ENCODE data around the gene FAM163A.

Gene FAM163A

DNA sequence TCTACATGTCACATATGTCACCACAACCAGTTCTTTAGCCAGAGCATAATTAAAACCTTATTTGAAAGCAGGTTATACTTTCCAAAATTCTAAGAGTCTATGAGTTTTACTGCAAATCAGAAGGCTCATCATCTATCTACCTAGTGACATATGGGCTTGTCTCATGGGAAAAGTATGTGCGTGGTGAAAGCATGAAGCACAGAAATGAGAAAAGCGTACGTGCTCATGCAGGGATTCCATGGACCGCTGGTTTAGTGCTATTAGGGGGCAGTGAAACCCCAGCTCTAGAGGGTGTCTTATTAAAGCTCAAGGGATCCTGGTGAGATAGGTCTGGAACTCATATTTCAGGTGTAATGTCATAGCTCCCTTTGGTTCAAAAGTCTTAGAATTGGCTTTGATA lies 50.2 kb downstream of the FAM163A start:
- TF ChIP-seq, protein P1, sequence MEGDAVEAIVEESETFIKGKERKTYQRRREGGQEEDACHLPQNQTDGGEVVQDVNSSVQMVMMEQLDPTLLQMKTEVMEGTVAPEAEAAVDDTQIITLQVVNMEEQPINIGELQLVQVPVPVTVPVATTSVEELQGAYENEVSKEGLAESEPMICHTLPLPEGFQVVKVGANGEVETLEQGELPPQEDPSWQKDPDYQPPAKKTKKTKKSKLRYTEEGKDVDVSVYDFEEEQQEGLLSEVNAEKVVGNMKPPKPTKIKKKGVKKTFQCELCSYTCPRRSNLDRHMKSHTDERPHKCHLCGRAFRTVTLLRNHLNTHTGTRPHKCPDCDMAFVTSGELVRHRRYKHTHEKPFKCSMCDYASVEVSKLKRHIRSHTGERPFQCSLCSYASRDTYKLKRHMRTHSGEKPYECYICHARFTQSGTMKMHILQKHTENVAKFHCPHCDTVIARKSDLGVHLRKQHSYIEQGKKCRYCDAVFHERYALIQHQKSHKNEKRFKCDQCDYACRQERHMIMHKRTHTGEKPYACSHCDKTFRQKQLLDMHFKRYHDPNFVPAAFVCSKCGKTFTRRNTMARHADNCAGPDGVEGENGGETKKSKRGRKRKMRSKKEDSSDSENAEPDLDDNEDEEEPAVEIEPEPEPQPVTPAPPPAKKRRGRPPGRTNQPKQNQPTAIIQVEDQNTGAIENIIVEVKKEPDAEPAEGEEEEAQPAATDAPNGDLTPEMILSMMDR (IDR thresholded peaks at IDR 0.05; ENCODE audit: control extremely low read depth, extremely low read depth, low read depth, missing control alignments): no peak
- no peak for DNase-seq (ENCODE audit: extremely low spot score)
- CTCF ChIA-PET: interaction anchor here (14.9 kb wide), 1 partner anchor 19 kb away, joined by 208 read pairs; no protein-coding TSS in a partner anchor
- POLR2A ChIA-PET: no interaction called here

DNA sequence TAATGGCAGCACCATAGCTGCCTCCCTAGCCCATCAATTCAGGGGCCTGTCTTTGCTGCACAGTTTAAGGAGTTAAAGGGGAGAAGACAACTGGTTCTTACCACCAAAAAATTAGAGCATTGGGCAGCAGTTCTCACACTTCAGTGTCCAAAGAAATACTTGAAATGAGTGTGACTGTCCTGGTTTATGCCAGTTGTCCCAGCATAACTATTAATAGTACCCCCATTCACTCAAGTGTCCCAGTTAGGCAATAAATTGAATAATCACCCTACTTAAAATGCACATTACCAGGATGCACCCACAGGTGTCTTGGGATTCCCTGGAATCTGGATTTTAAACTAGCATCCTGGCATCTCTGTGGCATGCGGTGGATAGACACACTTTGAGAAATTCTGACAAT lies 51.1 kb downstream of the FAM163A start:
- ChIA-PET POLR2A (no interaction called here), CTCF (interaction anchor here (1.4 to 14.9 kb wide), 2 partner anchors 12 to 18 kb away, joined by 3 to 208 read pairs; no protein-coding TSS in a partner anchor)
- DNase-seq (ENCODE audit: extremely low spot score): no peak
- TF ChIP-seq, protein P1 (IDR thresholded peaks at IDR 0.05; ENCODE audit: control extremely low read depth, extremely low read depth, low read depth, missing control alignments): no peak

DNA sequence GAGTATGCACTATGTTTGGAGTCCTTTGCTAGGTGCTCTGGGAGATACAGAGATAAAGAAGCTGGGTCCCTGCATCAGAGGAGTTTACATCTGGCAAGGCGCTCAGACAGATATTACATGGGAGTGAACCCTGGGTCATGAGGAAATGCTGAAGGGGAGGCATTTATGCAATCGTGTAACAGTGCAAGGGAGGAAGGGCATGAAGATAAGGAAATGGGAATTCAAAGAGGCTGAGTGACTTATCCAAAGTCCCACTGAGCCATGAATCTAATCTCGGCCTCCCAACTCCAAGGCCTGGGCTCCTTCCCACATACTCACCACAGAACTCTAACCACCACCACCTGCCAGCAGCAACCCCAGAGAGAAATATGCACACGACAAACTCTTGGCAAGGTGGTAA lies 51.6 kb downstream of the FAM163A start:
- DNase-seq (ENCODE audit: extremely low spot score): no peak
- TF ChIP-seq, protein P1 (IDR thresholded peaks at IDR 0.05; ENCODE audit: control extremely low read depth, extremely low read depth, low read depth, missing control alignments): no peak
- ChIA-PET POLR2A (no interaction called here), CTCF (interaction anchor here (1.4 to 14.9 kb wide), 2 partner anchors 12 to 18 kb away, joined by 3 to 208 read pairs; no protein-coding TSS in a partner anchor)

DNA sequence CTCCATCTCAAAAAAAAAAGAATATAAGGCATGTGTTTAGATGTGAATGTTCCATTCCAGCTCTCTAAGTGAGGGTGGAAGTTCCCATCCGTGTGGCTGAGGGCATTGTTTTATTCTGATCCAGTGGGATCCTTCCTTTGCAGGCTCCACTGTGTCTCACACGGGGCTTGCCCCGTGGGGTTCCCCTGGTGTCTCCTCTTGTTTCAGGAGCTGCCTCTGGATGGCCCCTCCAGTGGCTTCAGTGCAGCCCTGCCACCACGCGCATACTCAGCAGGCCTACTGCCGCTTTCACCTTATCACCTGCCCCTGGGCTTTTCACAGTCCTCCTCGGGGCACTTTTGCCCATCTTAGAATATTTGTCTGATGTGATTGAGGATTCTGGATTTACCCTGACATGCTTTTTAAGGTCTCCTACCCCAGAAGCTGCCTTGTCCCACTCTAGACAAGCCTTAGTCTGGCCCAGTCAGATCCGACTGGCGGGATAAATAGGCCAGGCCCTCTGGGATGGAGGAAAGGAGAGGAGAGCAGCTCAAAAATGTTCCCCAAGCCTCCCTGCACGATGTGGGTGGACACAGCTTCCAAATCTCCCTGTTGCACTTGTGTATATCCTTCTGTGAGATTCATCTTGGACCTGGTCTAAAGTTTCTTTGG lies 55.2 kb downstream of the FAM163A start:
- ChIA-PET POLR2A (no interaction called here), CTCF (interaction anchor here (0.8 to 14.9 kb wide), 3 partner anchors 14 to 94 kb away, joined by 3 to 208 read pairs (median 6); no protein-coding TSS in a partner anchor)
- no peak for DNase-seq (ENCODE audit: extremely low spot score)
- TF ChIP-seq, protein P1 (IDR thresholded peaks at IDR 0.05; ENCODE audit: control extremely low read depth, extremely low read depth, low read depth, missing control alignments): no peak

DNA sequence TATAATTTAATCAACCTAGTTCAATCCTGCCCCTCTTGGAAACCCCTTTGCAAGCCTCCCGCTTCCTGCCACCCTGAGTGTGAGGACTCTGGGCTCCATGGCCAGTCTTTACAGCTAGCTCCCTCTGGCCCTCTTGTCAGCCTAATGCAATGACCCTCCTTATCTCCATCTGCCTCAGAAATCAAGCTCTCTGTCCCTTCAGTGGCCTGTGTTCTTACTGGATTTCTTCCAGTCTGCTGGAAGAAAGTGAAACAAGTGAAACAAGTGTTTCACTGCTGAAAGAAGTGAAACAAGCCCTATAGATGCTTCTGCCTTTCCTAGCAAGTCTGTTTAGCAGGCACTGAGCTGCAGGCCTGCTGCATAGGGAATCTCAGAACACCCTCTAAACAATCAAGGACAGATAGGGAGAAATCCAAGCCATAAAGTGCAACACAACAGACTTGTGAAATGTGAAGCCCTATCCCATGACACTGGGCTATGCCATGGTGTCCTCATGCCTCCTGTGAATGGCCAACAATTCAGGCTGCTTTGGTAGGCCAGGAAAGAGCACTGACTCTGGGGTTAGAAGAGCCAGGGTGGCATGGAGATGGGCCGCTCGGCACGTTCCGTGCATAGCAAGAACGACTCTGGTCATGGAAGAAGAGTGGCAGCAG lies 55.9 kb downstream of the FAM163A start:
- CTCF ChIA-PET: interaction anchor here (1.9 to 14.9 kb wide), 2 partner anchors 13 to 92 kb away, joined by 6 to 208 read pairs; no protein-coding TSS in a partner anchor

DNA sequence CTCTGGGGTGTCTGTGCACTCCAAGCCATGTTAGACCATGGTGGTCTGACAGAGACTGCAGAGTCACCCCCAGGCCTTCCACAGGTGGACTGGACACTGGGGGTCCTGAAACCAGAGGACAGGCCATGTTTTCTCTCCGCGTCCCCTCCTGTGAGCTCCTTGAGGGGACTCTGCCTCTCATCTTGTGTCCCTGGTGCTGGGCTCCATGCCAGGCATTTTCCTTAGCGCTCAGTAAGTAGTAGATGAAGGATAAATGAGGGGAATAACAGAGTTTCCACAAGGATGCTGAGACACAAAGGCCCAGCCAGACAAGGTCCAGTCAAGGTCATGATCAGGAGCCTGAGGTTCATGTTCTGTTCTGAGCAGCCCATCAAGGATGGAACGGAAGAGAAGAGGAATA lies 57.4 kb downstream of the FAM163A start:
- POLR2A ChIA-PET: no interaction called here
- CTCF ChIA-PET: interaction anchor here (14.9 kb wide), 1 partner anchor 12 kb away, joined by 208 read pairs; no protein-coding TSS in a partner anchor
- no peak for DNase-seq (ENCODE audit: extremely low spot score)
- TF ChIP-seq, protein P1 (IDR thresholded peaks at IDR 0.05; ENCODE audit: control extremely low read depth, extremely low read depth, low read depth, missing control alignments): no peak

More for the DNA sequence above, 55.9 kb downstream of the FAM163A start:
- TF ChIP-seq, protein P1 (IDR thresholded peaks at IDR 0.05; ENCODE audit: control extremely low read depth, extremely low read depth, low read depth, missing control alignments): no peak
- no peak for DNase-seq (ENCODE audit: extremely low spot score)
- POLR2A ChIA-PET: no interaction called here
